Smooth muscle cell (in vitro differentiated cells): ENCODE results near the gene HEPN1. TPM values are rescaled to one million over a fixed set of nuclear protein-coding genes. Genes with fewer than 3 reads are reported as not detected.

ENCODE experiments used
- DNase-seq: peaks from one replicate; lab custom pipeline; 2025; ENCODE audit not compliant: unreplicated experiment; lab: John Stamatoyannopoulos, UW
- H2AFZ ChIP-seq: fragments of 200-600 bp; sonication (generic); 2 replicates; pipeline ENCODE4 v1.6.0; 2016; ENCODE audit warnings: antibody characterized with exemption, low read depth, mild to moderate bottlenecking
- H3F3A ChIP-seq: fragments of 200-600 bp; sonication (generic); 2 replicates; pipeline ENCODE4 v1.6.0; 2017; ENCODE audit warnings: antibody characterized with exemption, low read depth
- H3K27ac ChIP-seq: fragments of 200-600 bp; sonication (generic); 2 replicates; pipeline ENCODE4 v1.5.1; 2016; ENCODE audit warnings: low read depth, mild to moderate bottlenecking
- H3K27me3 ChIP-seq: fragments of 200-600 bp; sonication (generic); 2 replicates; pipeline ENCODE4 v1.6.1; 2016; ENCODE audit warnings: low read depth, mild to moderate bottlenecking
- H3K36me3 ChIP-seq: fragments of 200-600 bp; sonication (generic); 2 replicates; pipeline ENCODE4 v1.5.1; 2016; ENCODE audit warnings: low read depth
- H3K4me1 ChIP-seq: fragments of 200-600 bp; sonication (generic); 2 replicates; pipeline ENCODE4 v1.5.1; 2016; ENCODE audit warnings: low read depth
- H3K4me2 ChIP-seq: fragments of 200-600 bp; sonication (generic); 2 replicates; pipeline ENCODE4 v1.6.0; 2016; ENCODE audit warnings: mild to moderate bottlenecking
- H3K4me3 ChIP-seq: fragments of 200-600 bp; sonication (generic); 2 replicates; pipeline ENCODE4 v1.5.1; 2016; ENCODE audit warnings: mild to moderate bottlenecking
- H3K79me2 ChIP-seq: fragments of 200-600 bp; sonication (generic); 2 replicates; pipeline ENCODE4 v1.6.0; 2016; ENCODE audit warnings: low read depth, mild to moderate bottlenecking
- H3K9ac ChIP-seq: fragments of 200-600 bp; sonication (generic); 2 replicates; pipeline ENCODE4 v1.6.0; 2016; ENCODE audit warnings: low read depth
- H3K9me3 ChIP-seq: fragments of 200-600 bp; sonication (generic); replicated peaks from 2 replicates; pipeline ENCODE4 v1.5.1; 2016; ENCODE audit warnings: low read depth
- H4K20me1 ChIP-seq: fragments of 200-600 bp; sonication (generic); 2 replicates; pipeline ENCODE4 v1.6.0; 2016; ENCODE audit warnings: low read depth
- WGBS: methylation state at CpG from one replicate; pipeline ENCODE4 v1.1.7; 2016; ENCODE audit warnings: low lambda C conversion rate; 5-methylcytosine and 5-hydroxymethylcytosine counted together
- polyA plus RNA-seq: library from polyadenylated mRNA; unstranded; fragments of >200 nt; fragmentation: Nextera tagmentation; extraction: Ambion mirVana; gene quantifications from 2 replicates; pipeline ENCODE4 v1.2.1, GENCODE V29; 2016
- total RNA-seq: library from RNA; depleted of rRNA; stranded (reverse); fragments of >200 nt; gene quantifications from 2 replicates; pipeline ENCODE4 v1.2.3, GENCODE V29; 2014
- TF ChIP-seq, protein P1 (sequence below): fragments of 200-600 bp; sonication (generic); IDR thresholded peaks from 2 replicates; pipeline ENCODE4 v1.5.1; 2017; ENCODE audit warnings: borderline replicate concordance, mild to moderate bottlenecking, antibody characterized with exemption; ENCODE audit not compliant: insufficient read depth, poor library complexity, severe bottlenecking

Gene HEPN1
- total and polyA plus RNA-seq, 2 experiments from 2014 or later = not detected

GRCh38 chr11:124898263-124898680, 20.8 kb upstream of the HEPN1 start:
- Histone ChIP-seq H3K27ac (peak overlapping the region; percentile 67), H3K79me2 (no peaks in the 10 kb centered on the region), H3K9ac (no peak overlapping the region), H3K4me2 (no peak overlapping the region), H3K4me3 (no peak overlapping the region), H3K27me3 (no peaks in the 10 kb centered on the region), H3F3A (peaks cover 4% of the 10 kb centered on the region), H3K9me3 (no peaks in the 10 kb centered on the region), H4K20me1 (no peaks in the 10 kb centered on the region), H3K4me1 (no peaks in the 10 kb centered on the region), H3K36me3 (no peaks in the 10 kb centered on the region), H2AFZ (peak overlapping the region; percentile 31)
- 46% methylated on average over 3 of the region's 3 CpGs for WGBS
- TF ChIP-seq, protein P1, sequence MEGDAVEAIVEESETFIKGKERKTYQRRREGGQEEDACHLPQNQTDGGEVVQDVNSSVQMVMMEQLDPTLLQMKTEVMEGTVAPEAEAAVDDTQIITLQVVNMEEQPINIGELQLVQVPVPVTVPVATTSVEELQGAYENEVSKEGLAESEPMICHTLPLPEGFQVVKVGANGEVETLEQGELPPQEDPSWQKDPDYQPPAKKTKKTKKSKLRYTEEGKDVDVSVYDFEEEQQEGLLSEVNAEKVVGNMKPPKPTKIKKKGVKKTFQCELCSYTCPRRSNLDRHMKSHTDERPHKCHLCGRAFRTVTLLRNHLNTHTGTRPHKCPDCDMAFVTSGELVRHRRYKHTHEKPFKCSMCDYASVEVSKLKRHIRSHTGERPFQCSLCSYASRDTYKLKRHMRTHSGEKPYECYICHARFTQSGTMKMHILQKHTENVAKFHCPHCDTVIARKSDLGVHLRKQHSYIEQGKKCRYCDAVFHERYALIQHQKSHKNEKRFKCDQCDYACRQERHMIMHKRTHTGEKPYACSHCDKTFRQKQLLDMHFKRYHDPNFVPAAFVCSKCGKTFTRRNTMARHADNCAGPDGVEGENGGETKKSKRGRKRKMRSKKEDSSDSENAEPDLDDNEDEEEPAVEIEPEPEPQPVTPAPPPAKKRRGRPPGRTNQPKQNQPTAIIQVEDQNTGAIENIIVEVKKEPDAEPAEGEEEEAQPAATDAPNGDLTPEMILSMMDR = no peak
- DNase-seq = no peak

GRCh38 chr11:124898711-124899110, 20.3 kb upstream of the HEPN1 start:
- no peaks in the 10 kb centered on the region for H3K36me3 ChIP-seq
- H3K4me2 ChIP-seq = no peak overlapping the region
- H3K4me3 ChIP-seq = no peak overlapping the region
- H4K20me1 ChIP-seq = no peaks in the 10 kb centered on the region
- H3K27me3 ChIP-seq = no peaks in the 10 kb centered on the region
- 51% methylated on average over 5 of the region's 5 CpGs for WGBS
- no peak overlapping the region for H3K9ac ChIP-seq
- H3K79me2 ChIP-seq = no peaks in the 10 kb centered on the region
- TF ChIP-seq, protein P1 = no peak
- H3K27ac ChIP-seq = peak overlapping the region; percentile 67
- H3F3A ChIP-seq = peaks cover 4% of the 10 kb centered on the region
- H3K4me1 ChIP-seq = no peaks in the 10 kb centered on the region
- DNase-seq = no peak
- no peaks in the 10 kb centered on the region for H3K9me3 ChIP-seq
- H2AFZ ChIP-seq = peak overlapping the region; percentile 31

GRCh38 chr11:124899383-124900145, 19.5 kb upstream of the HEPN1 start:
- 75% methylated on average over 6 of the region's 6 CpGs for WGBS
- H3K4me2 ChIP-seq = no peak overlapping the region
- H3K4me3 ChIP-seq = no peak overlapping the region
- H3F3A ChIP-seq = peaks cover 4% of the 10 kb centered on the region
- TF ChIP-seq, protein P1 = no peak
- H3K79me2 ChIP-seq = no peaks in the 10 kb centered on the region
- H3K4me1 ChIP-seq = no peaks in the 10 kb centered on the region
- no peaks in the 10 kb centered on the region for H3K9me3 ChIP-seq
- no peak overlapping the region for H2AFZ ChIP-seq
- no peaks in the 10 kb centered on the region for H3K36me3 ChIP-seq
- H4K20me1 ChIP-seq = no peaks in the 10 kb centered on the region
- H3K27ac ChIP-seq = peak overlapping the region; percentile 67
- DNase-seq = no peak
- peak overlapping the region; percentile 42 for H3K9ac ChIP-seq
- no peaks in the 10 kb centered on the region for H3K27me3 ChIP-seq

DNA sequence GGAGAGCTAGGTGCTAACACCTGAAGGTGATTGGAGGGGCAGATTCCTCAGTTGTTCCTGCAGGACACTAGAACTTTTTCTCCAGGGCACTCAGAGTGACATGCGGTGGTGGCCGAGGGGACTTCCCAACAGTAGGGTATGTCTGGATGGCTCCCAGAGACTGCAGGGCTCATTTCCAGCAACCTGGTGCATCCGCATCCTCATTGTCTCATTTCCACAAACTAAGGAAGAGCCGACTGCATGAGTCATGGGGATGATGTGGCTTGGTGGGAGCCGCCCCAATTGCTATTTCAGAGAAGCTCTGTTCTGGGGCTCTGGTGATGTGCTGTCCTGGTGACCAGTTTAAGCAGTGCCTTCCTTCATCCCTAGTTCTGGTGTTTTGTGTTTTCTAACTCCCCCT, 18.6 kb upstream of the HEPN1 start:
- H3K4me3 ChIP-seq = no peak overlapping the region
- DNase-seq = no peak
- H2AFZ ChIP-seq = peak overlapping the region; percentile 46
- H3K27ac ChIP-seq = peak overlapping the region; percentile 37
- H3K4me1 ChIP-seq = no peaks in the 10 kb centered on the region
- no peaks in the 10 kb centered on the region for H3K27me3 ChIP-seq
- H3K36me3 ChIP-seq = no peaks in the 10 kb centered on the region
- WGBS = 36% methylated on average over 5 of the region's 5 CpGs
- no peaks in the 10 kb centered on the region for H4K20me1 ChIP-seq
- no peaks in the 10 kb centered on the region for H3K9me3 ChIP-seq
- no peaks in the 10 kb centered on the region for H3K79me2 ChIP-seq
- H3K9ac ChIP-seq = peak overlapping the region; percentile 42
- H3F3A ChIP-seq = peaks cover 4% of the 10 kb centered on the region
- TF ChIP-seq, protein P1 = no peak
- H3K4me2 ChIP-seq = no peak overlapping the region
